Non-pigmented ciliary epithelial cell (primary cell): Measurements from ENCODE around the gene MED1.
"Not testable (repeated sequence)": the region's sequence is repeated elsewhere in the genome, so short reads cannot be mapped to it uniquely, and the experiment has no call there.

Source experiments
- DNase-seq: peaks from one replicate; pipeline ENCODE4 v3.0.0-alpha.2; 2010; ENCODE audit warnings: low read depth

Gene MED1

DNA sequence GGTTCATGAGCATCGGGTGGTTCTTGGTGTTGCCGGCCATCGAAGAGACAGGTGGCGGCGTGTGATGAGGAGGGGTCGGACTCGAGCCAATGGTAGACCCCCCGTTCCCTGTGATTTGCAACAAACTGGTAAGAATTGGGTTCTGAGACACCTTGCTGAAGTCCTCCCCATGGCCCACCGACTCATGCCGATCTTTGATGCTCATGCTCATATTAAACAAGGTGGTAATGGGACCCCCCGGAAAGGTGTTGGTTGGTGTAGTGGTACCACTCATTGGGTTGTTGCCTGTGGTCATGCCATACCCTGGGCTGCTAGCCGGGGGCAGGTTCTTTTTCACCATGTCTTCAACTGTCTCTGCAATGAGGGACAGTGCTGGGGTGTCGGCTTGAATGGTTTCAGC is 40.8 kb downstream of the MED1 start:
- no peak for DNase-seq

DNA sequence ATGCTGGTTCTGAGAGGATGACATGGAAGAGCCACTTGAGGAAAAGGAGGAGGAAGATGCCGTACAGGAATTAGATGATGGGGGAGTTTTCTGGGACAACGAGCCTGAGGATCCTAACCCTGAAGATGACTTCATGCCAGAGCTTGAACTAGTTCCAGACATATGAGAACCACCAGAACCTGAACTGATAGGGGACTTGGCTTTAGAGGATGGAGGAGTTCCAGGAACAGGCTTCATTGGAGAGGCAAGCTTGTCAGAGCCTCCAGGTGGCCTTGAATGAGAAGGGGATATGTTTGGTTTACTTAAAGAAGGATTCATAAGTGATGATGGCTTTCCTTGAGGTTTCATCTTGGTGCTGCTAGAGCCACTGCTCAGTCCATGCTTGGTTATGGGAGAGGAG is 42.7 kb downstream of the MED1 start:
- no peak for DNase-seq

DNA sequence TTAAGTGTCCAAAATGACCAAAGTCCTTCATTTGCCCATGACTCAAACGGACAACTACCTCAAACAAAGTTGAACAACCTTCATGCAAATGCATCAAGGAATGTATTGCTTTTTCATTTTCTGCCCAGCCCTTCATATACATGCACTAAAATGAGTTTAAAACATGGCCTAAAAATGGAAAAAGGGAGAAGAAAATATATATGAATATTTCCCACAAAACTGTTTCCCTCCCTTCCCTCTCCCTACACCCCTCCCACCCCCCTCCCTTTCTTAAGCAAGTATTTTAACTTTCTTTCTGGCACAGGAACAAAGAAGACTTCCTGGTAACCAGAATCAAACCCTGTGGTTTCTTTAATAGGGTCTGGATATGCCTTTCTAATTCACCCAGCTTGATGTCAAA is 44.1 kb downstream of the MED1 start:
- no peak for DNase-seq

DNA sequence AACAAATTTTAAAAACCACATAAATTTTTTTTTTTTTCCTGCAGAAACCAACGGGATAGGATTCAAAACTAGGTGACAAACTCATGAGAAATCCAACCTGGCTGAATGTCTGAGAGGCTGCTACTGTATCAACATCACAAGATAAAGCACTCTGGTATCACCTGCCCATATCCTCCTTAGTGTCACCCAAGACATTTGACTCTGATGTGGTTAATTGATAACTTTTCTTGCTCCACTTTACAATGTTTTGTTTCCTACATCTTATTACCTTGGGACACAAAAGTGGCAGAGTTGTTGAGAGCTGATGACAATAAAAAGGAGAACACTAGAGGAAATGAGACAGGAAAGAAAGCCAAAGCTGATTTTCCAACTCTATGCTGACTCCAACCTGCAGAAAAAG is 45.6 kb downstream of the MED1 start:
- DNase-seq: no peak

DNA sequence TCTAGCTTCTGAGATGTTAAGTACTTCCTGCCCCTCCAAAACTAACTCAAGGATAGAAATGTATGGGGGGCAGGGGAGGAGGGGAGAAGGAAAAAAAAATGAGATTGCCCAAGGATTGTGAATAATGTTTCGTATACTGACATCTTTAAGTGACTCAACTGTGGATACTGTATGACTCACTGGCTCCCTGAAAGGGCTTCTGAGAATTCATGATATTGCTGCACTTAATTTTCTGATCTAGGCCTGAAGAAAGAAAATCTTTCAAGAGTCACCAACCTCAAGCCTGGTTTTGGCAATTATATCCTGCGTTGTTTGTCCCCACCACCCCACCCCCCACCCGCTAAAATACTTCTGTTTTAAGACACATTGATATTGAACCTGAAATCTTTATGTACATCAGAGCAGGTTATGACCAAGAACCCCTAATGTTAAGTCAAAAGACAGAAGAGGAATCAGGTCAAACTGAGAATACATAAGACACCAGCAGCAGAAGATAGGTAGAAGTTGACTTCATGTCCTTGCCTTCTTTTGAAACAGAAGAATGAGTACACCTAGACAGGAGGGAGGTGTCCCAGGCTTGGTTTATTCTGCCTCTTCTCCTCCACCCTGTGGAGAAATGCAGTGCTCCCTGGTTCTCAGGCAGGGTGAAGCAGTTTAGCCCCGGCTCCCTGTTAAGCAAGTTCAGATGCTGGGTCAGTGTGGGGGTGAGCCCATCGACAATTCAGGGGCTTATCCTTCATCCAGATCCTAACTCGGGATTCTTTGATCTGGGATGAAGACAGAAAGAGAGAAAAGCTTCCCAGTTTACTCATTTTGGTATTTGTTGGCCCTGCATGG is 46.3 kb downstream of the MED1 start:
- peak; percentile 67 for DNase-seq

DNA sequence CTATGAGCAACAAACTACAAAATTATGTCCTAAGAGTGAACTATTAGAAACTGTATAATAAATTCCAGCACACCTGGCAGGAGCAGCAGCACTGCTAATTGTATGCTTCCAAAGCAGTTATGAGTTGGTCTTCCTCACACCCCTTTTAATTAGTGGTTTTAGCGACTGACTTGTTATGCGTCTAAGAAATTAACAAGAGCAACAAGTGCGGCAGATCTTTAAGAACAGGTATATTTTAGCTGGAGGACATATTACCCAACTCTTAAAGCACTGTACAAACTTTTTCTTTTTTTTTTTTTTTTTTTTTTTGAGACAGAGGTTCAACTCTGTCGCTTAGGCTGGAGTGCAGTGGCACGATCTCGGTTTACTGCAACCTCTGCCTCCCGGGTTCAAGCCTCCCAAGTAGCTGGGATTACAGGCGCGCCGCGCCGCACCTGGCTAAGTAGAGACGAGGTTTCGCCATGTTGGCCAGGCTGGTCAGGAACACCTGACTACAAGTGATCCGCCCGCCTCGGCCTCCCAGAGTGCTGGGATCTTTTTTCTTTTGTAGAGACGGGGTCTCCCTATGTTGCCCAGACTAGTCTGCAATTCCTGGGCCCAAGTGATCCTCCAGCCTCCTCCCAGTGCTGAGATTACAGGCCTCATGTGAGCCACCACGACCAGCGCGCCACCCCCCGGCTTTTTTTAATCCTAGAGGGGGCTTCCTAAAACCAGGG is 48.0 kb downstream of the MED1 start:
- DNase-seq: no peak

DNA sequence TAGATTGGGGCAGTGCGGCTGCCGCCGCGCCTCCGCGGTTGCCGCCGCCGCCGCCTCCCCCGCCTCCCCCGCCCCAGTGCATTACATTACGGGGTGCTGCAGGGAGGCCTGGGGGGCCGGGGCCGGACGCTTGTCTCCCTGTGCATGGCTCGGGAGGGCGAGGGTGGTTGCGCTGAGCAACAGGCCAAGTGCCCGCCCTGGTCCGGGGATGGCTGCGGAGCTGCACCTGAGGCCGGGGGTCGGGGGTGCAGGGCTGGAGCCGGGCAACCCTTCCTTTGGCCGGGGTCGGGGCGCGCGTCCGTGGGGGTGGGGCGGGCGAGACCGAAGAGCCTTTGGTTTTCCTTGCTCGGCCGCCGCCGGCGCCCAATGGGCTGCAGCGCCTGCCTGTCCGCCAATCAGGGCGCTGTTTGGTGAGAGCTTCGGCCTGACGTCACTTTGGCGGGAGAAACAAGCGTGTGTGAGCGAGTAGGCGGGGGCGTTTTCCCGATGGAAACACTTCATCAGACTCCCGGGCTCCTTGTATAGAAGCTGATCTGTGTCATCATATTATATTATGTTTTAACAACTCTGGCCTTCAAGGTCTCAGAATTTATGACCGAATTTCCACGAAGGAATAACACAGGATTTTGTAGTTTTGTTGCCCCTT is 48.7 kb downstream of the MED1 start:
- DNase-seq: peak; percentile 78

DNA sequence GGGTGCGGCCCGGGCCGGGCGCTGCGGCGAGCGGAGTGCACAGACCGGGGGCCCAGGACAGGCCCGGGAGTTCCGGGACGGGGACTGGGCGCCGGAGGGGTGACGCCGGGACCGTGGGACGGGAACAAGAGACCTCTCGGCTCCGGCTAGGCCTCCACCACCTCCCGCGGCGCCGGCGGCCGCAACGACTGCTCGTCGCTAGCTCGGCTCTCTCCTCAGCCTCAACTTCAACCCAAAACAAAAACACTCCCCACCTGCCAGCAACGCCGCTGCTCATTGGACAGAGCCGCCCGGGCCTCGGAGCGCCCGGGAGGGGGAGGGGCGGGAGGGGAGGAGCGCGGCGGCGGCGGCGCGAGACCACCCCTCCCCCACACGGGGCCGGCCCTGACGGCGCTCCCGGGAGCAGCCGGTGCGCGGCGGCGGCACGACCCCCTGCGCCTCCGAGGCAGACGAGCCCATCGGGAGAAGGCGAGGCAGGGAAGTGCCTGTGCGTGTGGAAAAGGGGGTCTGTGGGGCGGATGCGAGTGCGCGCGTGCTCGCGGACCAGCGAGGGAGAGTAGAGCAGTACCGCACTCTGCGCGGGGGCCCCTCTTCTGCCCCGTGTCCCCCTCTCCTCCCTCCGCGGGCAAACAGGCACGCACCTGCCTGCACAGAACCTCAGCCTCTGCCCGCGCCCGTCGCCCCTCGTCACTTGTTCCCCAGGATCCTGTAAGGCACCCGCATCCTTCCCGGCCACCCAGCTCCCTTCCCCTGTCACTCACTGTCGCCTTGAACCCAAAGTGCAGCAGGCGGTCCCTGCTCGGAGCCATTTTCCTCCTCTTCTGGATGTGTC is 49.4 kb downstream of the MED1 start, which contains the start of gene FBXL20:
TSS of gene FBXL20 (minus strand) at position 215 of the 832 bp plus-strand sequence. CDS start 224 bp downstream, outside the sequence.
- DNase-seq: peak; percentile 42

DNA sequence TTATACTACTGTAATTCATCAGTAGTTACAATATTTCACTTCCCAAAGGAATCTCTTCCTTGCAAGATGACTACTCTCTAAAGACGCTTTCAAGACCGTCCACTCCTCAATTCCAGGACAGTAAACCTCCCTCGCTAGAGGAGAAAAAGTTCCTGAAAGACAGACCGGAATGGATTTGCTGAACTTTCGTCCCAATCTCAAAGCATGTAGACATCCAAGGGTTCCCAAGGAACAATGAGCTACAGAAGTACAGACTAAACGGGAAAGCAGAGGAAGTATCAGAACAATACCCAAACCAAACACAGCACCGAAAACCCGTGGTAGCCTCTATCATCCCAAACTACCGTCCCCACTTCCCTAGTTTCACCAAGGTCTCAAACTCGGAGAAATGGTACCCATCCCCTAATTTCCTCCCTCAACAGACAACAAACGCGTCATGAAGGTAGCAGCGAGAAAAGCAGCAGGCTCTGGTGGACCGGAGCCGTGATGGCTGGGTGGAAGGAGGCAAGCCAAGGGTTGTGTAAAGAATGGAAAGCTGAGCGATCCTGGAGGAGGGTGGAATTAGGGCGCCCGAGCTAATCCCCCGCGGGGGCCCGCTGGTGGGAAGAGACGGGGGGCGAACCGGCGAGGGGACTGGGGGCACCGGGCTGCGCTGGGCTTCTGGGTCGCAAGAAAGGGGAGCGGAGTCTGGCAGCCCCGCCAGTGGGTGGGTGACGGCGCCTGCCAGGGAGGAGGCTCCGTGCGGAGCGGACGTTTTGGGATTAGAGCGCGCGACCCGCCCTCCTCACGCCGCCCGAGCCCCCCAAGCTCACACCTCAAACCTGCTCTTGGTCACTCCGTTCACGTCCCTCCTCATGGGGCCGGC is 50.3 kb downstream of the MED1 start:
- DNase-seq: no peak

DNA sequence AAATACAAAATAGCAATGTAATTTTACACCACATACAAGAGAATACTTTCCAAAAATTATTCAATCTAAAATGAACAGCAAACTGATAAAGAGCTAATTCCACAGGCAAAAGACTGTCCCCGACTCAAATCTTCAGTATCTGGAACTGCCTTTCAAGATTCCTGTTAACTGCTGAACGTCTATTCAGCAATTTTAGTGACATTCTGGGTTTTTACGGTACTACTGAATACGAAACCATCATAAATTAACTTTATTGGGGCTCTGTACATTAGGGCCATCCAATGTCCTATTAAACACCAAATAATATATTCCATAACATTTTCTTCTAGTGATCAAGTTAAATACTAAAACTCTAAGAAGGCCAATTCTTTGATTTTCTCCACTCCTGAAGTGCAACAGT is 51.3 kb downstream of the MED1 start:
- DNase-seq: no peak

DNA sequence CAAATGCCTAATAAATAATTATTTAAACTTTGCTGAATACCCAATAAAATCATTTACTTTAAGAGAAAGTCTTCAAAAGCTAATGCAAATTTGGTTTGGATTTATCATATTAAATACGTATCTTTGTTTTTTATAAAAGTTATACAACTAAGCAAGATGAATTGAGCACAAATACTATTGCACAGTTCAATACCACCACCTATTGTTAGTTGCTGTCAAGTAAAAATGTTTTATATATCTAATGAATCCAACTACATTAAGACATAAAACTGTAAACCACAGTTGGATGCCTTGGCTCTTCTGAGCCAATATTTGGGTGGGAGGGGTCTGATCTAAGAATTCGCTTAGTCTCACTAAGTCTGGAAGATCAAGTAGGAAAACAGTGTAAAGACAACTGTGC is 57.3 kb downstream of the MED1 start:
- no peak for DNase-seq

DNA sequence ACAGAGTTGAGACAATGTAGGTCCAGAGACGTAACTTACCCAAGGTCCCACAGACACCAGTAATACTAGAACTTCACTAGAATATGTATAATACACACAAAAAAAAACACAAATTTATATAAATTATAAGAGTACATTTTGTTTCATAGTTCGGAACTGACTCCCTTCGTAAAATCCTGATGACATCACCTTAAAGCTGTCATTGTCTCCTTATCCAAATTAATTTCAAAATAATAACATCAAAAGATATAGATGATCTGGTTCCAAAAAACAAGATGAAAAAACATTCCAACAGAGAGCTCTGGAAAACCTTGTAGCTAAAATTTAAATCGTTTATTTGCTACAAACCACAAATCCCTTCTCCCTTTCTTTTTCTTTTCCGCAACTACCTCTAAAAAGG is 59.6 kb downstream of the MED1 start:
- no peak for DNase-seq

DNA sequence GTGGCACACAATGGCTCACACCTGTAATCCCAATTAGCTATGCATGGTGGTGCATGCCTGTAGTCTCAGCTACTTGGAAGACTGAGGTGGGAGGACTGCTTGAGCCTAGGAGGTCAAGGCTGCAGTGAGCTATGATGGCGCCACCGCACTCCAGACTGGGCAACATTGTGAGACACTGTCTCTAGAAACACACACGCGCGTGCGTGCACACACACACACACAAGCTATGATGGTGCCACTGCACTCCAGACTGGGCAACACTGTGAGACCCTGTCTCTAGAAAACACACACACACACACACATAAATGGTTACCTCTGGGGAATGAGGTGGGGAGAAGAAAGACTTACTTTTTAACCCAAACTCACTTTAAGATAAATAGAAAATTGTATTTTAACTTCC is 66.0 kb downstream of the MED1 start:
- no peak for DNase-seq

DNA sequence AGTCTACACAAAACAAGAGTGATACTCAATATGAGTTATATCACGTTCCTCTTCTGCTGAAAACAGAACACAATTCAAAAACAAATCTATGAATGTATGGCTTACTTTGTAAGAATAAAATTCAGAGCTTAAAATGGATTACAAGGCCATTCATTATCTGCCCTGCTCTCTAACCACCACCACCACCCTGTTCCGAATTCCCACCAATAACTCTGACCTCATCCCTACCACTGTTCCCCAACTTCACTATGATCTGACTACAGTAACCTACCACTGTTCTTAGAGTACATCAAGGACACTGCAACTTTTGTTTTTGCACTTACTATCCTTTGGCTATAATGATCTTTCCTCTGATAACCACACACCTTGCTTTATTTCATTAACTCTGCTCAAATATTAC is 70.9 kb downstream of the MED1 start:
- no peak for DNase-seq

DNA sequence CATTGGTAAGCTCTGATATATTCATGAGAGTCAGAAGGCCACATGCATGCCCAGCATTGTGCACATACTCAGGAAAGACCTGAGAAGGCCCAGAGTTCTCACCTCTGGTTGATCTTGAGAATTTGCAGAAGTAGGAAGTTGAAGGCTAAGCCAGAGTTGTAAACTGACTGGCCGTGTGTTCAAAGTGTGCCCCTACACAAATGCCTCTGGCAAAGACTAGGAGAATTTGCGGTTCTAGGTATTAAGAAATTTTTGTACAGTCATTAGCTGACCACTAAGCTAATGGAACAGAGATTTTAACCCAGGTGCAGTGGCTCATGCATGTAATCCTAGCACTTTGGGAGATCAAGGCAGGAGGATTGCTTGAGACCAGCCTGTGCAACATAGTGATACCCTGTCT is 74.6 kb downstream of the MED1 start:
- DNase-seq: no peak

DNA sequence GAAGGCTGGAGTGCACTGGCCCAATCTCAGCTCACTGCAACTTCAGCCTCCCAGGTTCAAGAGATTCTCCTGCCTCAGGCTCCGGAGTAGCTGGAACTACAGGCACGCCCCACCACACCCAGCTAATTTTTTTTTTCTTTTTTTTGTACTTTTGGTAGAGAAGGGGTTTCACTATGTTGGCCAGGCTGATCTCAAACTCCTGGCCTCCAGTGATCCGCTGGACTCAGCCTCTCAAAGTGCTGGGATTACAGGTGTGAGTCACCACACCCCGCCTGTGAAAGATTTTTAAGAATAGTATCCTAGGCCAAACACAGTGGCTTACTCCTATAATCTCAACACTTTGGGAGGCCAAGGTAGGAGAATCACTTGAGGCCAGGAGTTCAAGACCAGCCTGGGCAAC is 83.3 kb downstream of the MED1 start:
- not testable (repeated sequence) for DNase-seq

DNA sequence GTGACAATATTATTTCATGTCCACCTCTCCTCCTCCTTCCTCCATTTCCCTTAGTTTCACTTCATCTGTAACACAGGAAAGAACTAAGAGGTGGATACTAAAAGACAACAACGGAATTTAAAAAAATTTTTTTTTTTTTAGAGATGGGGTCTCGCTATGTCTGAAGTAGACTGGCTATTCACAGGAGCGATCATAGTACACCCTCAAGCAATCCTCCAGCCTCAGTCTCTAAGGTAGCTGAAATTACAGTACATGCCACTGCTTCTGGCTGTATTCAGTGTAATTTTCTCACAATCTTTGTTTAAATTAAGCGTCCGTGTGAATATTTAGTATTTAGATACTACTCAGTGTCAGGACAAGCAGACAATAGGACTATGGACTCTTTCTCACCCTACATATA is 85.2 kb downstream of the MED1 start:
- no peak for DNase-seq

DNA sequence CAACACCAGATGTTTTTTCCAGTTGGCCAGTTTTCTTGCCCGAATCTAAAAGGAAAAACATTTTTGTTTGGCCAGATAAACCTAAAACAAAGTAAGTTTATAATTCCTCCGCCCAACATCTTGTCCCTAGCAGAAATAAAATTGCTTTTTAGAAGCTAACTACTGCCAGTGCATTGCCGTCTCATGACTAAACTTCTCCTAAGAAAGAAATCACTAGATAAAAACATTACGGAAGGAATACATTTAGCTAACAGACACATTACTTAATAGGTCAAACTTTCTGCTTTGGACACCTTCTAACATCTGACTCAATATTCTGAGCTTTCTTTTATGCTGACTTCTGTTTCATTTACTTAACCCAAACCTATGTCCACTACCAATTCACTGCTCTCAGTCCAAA is 85.8 kb downstream of the MED1 start:
- peak; percentile 37 for DNase-seq

DNA sequence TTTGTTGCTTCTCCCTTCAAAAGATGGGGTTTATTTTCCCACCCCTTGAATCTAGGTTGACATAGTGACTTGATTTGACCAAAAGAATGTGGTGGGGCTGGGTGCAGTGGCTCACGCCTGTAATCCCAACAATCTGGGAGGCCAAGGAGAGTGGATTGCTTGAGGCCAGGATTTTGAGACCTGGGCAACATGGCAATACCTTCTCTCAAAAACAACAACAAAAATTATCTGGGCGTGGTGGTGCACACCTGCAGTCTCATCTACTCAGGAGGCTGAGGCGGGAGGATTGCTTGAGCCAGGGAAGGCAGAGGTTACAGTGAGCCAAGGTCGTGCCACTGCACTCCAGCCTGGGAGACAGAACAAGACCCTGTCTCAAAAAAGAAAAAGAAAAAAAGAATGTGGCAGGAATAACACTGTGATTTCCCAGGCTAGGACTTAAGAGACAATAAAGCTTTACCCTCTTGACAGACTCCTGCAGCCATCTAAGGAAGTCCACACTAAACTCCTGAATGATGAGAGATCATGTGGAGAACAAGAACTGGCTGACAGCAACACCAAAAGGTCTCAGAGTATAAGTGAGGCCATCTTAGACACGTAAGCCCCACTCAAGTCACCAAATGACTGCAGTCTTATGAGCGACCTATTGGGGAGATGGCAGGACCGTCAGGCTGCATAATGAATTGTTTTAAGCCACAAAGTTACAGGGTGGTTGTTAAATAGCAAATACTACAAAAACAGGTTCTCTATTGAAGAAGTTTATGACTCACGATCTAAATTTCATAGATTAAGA is 86.6 kb downstream of the MED1 start:
- DNase-seq: no peak

DNA sequence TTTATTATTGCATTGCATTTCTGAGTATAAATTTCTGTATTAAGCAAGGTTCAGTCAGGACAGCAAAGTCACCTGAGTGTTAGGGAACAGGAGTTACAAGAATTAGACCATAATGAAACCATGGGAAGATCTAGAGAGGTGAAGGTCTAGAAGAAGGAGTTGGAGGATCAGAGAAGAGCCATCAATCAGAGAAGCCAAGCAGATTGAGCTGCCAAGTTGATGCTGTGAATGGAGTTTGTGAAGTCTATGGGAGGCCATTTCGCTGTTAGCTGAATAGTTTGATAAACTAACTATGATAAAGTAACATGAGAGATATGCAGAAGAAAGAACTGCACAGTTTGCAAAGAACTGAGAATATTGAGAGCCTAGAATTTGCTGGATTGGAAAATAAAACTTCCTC is 90.0 kb downstream of the MED1 start:
- DNase-seq: no peak
